ENCODE results near the gene PLXND1.

The PLXND1 gene

GRCh38 chr3:129507181-129507831, 99.2 kb downstream of the PLXND1 start:
- no peak for DNase-seq (ENCODE audit: low spot score)

GRCh38 chr3:129506231-129506742, 100.2 kb downstream of the PLXND1 start:
- DNase-seq (ENCODE audit: low spot score) = no peak

DNA sequence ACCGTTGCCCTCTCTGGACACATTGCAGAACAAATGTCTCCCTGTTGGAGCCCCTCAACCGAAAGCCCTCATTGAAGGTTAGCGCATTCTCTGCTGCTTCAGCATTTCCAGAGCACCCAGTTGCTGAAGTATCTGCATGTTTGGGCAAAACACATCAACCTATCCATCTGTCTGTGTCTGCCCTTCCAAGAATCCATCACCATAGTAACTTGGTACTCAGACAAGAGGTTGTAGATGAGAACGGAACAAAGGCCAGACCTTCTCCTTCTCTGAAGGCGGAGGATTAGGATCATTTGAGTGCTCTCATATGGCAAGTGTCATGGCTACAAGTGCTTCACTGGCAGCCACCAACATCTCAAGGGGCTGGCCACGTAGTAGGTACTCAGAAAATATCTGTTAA, 101.1 kb downstream of the PLXND1 start:
- no peak for DNase-seq (ENCODE audit: low spot score)
